Tibial artery (tissue), 4 donors: Measurements from ENCODE around the gene CYB561D2.

Experiments
- DNase-seq, 2 donors: peaks; one replicate each; pipeline ENCODE4 v3.0.0-alpha.2; 2019
- H3K27ac ChIP-seq, 2 donors: fragments of 200-600 bp; sonication (generic) in 1 of 2; 1 replicate in 1 of 2; 2 replicates in 1 of 2; pipeline ENCODE4 v1.5.1; 2018 to 2019; ENCODE audit warnings: mild to moderate bottlenecking in 1 of 2
- H3K27me3 ChIP-seq, 2 donors: fragments of 200-600 bp; sonication (generic) in 1 of 2; one replicate each; pipeline versions ENCODE4 v1.5.1 to v1.6.0; 2016 to 2019
- H3K36me3 ChIP-seq, 3 donors: fragments of 200-600 bp; sonication (generic) in 2 of 3; one replicate each; pipeline ENCODE4 v1.5.1; 2016 to 2019; ENCODE audit warnings: mild to moderate bottlenecking in 2 of 3
- H3K4me1 ChIP-seq, 4 donors: fragments of 200-600 bp; sonication (generic) in 2 of 4; 1 replicate in 3 of 4; 2 replicates in 1 of 4; pipeline ENCODE4 v1.5.1; 2016 to 2019
- H3K4me3 ChIP-seq, 2 donors: fragments of 200-600 bp; sonication (generic) in 1 of 2; 1 replicate in 1 of 2; 2 replicates in 1 of 2; pipeline ENCODE4 v1.5.1; 2018 to 2019; ENCODE audit warnings: mild to moderate bottlenecking in 2 of 2
- H3K9me3 ChIP-seq, 3 donors: fragments of 200-600 bp; sonication (generic) in 1 of 3; one replicate each; pipeline ENCODE4 v1.5.1; 2016 to 2019
- CTCF ChIP-seq, 2 experiments: fragments of 200-600 bp in 1 of 2; fragments of 450-650 bp in 1 of 2; IDR thresholded peaks; one replicate each; pipeline ENCODE4 v1.5.1; 2017 to 2019; ENCODE audit warnings: antibody characterized with exemption in 2 of 2, mild to moderate bottlenecking in 1 of 2, moderate library complexity in 1 of 2
- intact Hi-C: fragments of 100-400 bp; cut with DNase I; formaldehyde crosslinking; loops from one replicate; pipeline ENCODE4 v1.15.0; 2023; ENCODE audit warnings: low total_unique reads

CYB561D2 gene

DNA sequence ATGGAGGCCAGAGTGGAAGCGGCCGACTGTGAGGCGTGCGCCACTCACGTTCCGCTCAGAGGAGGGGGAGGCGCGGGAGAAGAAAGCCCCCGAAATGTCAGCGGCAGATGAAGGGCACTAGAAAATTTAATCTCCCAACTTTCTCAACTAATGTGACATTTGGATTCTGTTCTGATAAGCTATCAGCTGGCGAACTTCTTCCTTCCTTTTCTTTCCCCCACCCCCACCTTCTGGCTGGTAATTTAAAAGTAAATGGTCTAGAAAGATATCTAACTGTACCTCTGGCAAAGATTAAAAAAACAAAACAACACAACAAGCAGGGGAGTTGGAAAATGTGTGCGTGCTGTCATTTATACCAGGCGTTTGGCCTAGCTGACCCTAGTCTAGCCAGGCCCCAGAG, 35.1 kb downstream of the CYB561D2 start:
- Histone ChIP-seq H3K27ac (no peak overlapping the region), H3K36me3 (no peaks in the 10 kb centered on the region), H3K4me3 (no peak overlapping the region), H3K4me1 (peaks cover 0 to 24% (median 19%) of the 10 kb centered on the region in 4 donors), H3K9me3 (no peaks in the 10 kb centered on the region), H3K27me3 (no peaks in the 10 kb centered on the region)
- intact Hi-C loops: no loop called here
- no peak for DNase-seq
- TF ChIP-seq CTCF (IDR thresholded peaks at IDR 0.05): no peak

DNA sequence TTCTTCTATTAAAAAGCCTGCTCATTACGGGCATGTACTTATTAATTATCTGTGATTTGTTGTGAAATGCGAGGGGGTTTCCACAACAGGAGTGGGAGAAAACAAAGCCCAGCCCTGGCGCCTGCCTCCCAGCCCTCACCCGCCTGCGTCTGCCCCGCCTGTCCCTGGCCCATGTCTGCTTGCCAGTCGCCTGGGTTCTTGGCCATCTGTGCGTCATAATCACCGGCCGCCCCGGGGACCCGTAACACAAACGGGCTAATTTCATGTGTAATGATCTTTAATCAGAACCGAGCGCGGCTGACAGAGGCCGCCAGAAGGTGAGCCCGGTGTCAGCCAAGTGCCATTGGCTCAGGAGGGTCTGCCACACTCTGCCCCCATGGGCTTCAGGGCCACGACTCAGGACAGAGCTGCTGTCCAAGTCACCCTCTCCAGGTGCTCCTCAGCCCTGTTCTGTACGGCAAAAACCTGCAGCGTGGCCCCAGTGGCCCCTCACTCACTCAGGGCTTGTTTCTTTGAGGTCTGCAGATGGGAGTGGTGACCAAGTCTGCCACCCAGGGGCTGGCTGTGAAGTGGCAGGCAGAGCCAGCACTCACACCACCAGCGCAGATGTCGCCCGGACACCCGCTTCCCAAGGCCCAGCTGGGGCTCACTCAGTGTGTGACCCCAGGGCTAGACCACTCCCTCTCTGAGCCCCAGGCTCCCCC, 37.5 kb downstream of the CYB561D2 start:
- intact Hi-C loops: loop anchor here (2.0 kb wide), 1 partner anchor 75 kb away; no protein-coding TSS in a partner anchor

DNA sequence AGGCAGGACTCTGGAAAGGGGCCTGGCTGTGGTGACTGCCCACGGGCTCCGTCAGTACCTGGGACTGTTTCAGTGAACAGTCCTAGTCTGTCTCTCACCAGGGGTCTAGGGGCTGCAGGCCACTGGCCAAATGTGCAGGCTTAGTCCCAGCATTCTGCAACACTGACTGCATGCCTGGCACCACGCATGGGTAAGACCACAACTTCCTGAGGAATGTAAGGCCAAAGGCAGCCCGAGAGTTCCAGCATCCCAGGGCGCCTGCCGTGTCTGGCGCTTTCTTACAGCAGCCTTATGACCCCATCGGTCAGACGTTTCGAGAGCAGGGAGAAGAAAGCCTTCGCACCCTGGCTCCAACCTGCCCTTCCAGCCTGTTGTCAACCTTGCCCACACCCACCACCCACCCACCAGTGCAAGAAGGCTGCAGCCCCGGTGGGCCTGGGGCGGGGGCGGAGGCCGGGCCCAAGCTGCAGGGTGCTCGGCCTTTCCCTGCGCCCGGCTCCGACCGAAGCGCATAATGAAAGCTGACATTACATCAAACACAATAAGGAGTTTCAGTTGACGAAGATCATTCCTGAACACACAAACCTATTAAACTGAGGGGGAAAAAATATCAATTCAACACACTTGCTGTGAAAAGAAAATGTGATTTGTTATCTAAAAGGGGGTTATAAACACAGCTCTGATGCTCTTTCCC, 38.2 kb downstream of the CYB561D2 start:
- Histone ChIP-seq H3K4me1 (peaks cover 0 to 36% (median 17%) of the 10 kb centered on the region in 4 donors), H3K36me3 (no peaks in the 10 kb centered on the region), H3K9me3 (no peaks in the 10 kb centered on the region), H3K27ac (no peak overlapping the region), H3K27me3 (no peaks in the 10 kb centered on the region), H3K4me3 (no peak overlapping the region)
- no peak for DNase-seq
- intact Hi-C loops: loop anchor here (2.0 kb wide), 1 partner anchor 74 kb away; no protein-coding TSS in a partner anchor
- no peak for TF ChIP-seq CTCF (IDR thresholded peaks at IDR 0.05)

More for the DNA sequence above, 37.5 kb downstream of the CYB561D2 start:
- no peak for DNase-seq
- no peak overlapping the region for H3K27ac ChIP-seq
- no peak for TF ChIP-seq CTCF (IDR thresholded peaks at IDR 0.05)
- no peaks in the 10 kb centered on the region for H3K36me3 ChIP-seq
- H3K4me3 ChIP-seq: no peak overlapping the region
- peaks cover 0 to 35% (median 20%) of the 10 kb centered on the region in 4 donors for H3K4me1 ChIP-seq
- H3K27me3 ChIP-seq: no peaks in the 10 kb centered on the region
- H3K9me3 ChIP-seq: no peaks in the 10 kb centered on the region

DNA sequence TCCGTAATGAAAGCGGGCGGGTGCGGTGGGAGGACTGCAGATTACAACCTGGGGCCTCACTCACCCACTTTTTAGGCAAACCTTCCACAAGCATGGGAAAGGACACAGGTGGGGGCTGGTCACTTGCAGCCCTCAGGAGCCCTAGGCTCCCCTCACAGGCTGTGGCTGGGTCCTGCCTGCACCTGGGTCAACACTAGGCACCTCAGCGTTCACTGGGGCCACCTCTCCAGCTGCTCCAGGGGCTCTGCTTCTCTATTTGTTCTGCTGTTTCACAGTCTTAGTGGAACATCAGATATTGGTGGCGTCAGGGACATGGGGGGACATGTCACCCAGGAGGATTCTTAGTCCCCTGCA, 38.7 kb downstream of the CYB561D2 start:
- H3K27me3 ChIP-seq: no peaks in the 10 kb centered on the region
- H3K27ac ChIP-seq: no peak overlapping the region
- H3K4me1 ChIP-seq: peaks cover 0 to 36% (median 17%) of the 10 kb centered on the region in 4 donors
- DNase-seq: no peak
- intact Hi-C loops: loop anchor here (2.0 kb wide), 1 partner anchor 73 kb away; no protein-coding TSS in a partner anchor
- no peaks in the 10 kb centered on the region for H3K36me3 ChIP-seq
- TF ChIP-seq CTCF (IDR thresholded peaks at IDR 0.05): no peak
- H3K9me3 ChIP-seq: no peaks in the 10 kb centered on the region
- no peak overlapping the region for H3K4me3 ChIP-seq

- no peaks in the 10 kb centered on the region for H3K9me3 ChIP-seq
- peak; percentile 48 to 77 for DNase-seq
- peaks cover 0 to 36% (median 17%) of the 10 kb centered on the region in 4 donors for H3K4me1 ChIP-seq
- H3K27ac ChIP-seq: peak overlapping the region; percentile 34 to 60
- H3K4me3 ChIP-seq: no peak overlapping the region
- no peaks in the 10 kb centered on the region for H3K27me3 ChIP-seq
- TF ChIP-seq CTCF (IDR thresholded peaks at IDR 0.05): no peak
- intact Hi-C loops: no loop called here
- H3K36me3 ChIP-seq: no peaks in the 10 kb centered on the region
Measured at GRCh38 chr3:50390508-50391224, 40.0 kb downstream of the CYB561D2 start.
